RCC 7860 (cell line): ENCODE results near the gene INSIG1.

Experiments
- DNase-seq: peaks from one replicate; pipeline ENCODE4 v3.0.0-alpha.2; 2015; ENCODE audit warnings: low spot score
- FAIRE-seq: peaks from 2 replicates; lab custom pipeline; 2012; peaks lifted over from hg19 to GRCh38; lab: Jason Lieb, UNC

Gene INSIG1

DNA sequence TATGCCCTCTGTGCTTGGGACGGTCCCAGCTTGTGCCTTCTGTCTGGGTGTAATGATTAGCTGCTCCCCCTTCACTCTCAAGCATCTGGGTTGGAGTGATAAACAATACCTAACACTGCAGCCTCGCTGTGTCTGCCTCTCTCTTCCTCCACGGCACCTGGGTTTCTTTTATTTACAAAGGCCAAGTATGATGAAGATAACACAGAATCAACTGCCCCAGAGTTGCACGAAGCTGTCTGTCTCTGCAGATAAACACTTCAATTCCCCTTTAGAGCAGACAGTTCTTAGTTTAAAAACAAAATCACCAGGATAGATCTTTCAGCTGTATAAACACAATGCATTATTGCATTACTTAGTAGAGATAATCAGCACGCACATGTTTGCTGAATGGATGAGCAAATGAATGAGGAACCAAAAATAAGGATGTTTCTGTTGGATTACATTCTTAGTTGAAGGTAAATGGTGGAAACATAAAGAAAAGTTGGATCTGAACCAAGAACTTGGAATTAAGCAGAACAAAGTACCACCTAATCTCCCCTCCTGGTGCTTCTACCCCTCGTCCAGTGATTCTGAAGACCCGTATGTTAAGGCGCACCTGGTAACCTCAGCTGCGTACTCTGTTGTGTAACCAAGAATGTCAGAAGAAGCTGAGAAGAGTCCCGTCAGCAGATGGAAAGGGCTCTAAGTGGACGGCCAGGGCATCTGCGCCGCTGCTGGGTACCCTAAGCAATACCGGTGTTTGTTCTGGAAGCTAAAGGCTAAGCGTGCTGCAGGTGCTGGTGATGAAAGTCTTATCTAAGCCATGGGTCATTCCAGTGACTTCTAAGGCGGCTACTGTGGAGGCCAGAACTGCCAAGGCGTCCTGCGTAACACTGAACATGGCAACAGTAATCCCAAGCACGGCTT lies 26.6 kb downstream of the INSIG1 start:
- FAIRE-seq (no peak), DNase-seq (no peak)

GRCh38 chr7:155324918-155325235 lies 27.2 kb downstream of the INSIG1 start:
- no peak for FAIRE-seq

DNA sequence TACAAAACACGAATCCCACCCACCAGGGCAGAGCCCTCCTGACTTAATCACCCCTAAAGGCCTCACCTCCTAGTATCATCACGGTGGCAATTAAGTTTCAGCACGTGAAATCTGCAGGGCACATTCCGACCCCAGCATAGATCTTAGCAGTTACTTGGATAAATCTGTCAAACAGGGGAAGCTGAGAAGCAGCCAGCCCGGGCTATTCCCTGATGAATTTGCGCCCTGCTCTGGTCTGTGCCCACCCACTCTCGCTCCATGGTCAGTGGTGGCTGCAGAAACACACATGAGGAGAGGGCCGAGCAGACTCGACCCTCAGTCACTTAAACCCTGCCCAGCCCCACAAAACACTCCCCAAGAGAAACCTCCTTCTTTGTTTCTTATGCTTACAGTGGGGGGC lies 28.7 kb downstream of the INSIG1 start:
- FAIRE-seq, result no peak
- DNase-seq, result no peak

More at GRCh38 chr7:155324918-155325235, 27.2 kb downstream of the INSIG1 start:
- DNase-seq, result no peak

- FAIRE-seq, result no peak
Measured at GRCh38 chr7:155327590-155328320, 30.1 kb downstream of the INSIG1 start.

GRCh38 chr7:155329225-155329624 lies 31.5 kb downstream of the INSIG1 start:
- DNase-seq (no peak), FAIRE-seq (no peak)

More at GRCh38 chr7:155327590-155328320, 30.1 kb downstream of the INSIG1 start:
- DNase-seq, result no peak

DNA sequence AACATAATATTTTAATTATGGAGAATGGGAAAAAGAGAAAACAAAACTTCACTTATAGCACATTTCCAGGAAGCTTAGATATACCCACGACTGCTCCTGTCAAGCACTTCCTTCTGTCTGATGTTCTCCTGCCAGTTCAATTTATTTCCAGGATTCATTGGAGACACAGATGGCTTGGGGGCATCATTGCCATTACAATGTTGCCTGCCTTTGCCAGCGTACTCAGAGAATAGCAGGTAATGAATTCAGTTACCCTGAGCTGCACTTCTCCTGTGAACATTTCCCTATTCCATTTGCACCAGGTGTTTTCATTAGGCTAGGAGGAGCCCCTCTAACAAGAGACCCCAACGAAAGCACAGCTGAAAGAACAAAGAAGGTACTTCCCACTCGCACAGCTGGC lies 33.7 kb downstream of the INSIG1 start:
- DNase-seq (no peak), FAIRE-seq (no peak)

GRCh38 chr7:155333346-155334234 lies 35.9 kb downstream of the INSIG1 start:
- no peak for FAIRE-seq
- no peak for DNase-seq

DNA sequence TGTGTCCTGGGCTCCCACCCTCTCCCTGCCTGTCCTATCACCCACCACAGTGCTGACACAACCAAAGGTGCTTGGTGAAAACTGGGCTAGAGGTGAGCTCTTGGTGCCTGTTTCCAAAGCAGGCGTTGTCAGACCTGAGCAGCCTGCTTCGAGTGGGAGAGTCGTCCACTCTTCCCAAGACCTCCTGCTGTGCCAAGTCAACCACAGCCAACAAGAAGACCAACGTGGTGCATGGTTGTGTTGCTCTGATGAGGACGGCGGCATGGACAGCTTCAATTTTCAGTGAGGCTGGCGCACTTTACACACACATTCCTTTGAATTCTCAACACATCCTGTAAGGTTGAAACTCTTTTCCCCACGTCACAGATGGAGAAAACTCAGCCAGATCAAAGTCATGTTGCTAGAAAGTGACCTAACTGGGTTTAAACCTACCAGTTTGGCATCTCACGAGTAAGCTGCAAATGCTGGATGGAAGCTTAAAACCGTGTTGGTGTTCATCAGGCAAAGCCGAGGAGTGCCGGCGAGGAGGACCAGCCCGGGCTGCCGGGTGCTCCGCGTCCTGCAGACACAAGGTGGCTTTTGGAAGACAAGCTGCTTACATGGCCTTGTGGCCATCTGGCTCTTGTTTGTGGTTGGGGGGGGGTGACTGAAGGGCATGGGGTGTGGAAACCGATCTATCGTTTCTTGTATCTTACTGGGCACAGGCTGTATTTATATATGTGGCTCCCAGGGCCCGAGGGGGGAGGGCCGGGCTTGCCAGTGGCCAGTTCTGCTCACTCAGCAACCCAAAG lies 39.3 kb downstream of the INSIG1 start:
- no peak for FAIRE-seq
- no peak for DNase-seq

DNA sequence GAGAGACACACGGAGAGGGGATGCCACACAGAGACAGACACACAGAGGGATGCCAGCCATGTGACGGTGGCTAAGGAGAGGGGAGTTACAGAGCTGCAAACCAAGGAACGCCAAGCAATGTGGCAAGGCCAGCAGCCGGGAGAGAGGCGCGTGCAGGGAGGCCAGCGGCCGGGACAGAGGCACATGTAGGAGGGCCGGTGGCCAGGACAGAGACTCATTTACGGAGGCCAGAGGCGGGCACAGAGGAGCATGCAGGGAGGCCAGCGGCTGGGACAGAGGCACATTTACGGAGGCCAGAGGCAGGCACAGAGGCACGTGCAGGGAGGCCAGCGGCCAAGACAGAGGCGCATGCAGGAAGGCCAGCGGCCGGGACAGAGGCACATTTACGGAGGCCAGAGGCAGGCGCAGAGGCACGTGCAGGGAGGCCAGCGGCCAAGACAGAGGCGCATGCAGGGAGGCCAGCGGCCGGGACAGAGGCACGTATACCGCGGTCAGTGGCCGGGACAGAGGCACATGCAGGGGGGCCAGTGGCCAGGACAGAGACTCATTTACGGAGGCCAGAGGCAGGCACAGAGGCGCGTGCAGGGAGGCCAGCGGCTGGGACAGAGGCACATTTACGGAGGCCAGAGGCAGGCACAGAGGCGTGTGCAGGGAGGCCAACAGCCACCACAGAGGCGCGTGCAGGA lies 40.4 kb downstream of the INSIG1 start:
- FAIRE-seq, result no peak
- DNase-seq, result no peak

DNA sequence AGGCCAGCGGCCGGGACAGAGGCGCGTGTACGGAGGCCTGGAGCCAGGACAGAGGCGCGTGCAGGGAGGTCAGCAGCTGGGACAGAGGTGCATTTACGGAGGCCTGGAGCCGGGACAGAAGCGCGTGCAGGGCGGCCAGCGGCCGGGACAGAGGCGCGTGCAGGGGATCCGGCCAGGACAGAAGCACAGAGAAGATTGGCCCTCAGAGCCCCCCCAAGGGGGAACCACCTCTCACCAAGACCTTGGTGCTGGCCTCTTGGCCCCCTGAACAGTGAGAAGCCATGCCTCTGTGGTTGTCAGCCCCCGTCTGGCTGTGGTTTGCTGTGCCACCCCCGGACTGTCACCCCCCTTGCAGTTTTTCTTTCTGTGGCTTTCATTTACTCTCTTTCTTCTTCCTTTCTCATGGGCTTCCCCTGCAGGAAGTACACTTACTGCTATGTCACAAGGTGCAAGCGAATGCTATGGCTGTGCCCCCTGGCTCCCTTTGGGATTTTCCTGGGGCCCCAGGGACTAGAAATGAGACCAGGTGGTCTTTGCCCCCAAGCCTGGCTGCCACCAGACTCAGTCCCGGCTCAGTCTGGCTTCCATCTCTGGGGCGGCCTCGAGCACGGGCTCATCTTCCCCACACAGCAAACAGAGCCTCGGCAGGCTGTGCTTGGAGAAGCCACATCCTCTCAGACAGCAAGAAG lies 41.1 kb downstream of the INSIG1 start:
- DNase-seq (no peak), FAIRE-seq (no peak)

DNA sequence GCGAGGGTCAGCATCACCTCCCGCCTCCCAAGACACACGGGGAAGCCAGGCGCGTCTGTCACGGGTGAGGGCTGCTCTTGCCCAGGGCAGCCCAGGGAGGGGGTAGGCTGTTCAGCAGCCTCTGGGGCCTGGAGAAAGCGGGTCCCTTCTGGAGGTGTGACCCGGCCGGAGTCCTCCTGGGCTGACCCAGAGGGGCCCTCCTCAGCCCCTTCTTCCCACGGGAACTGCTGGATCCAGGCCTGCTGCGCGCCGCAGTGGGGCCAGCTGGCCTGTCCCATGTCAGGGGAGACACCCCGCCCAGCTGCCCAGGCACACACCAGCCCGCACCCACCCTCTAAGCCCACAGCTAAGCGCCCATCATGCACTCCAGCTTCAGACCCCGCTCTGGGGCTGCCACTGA lies 41.8 kb downstream of the INSIG1 start:
- DNase-seq (no peak), FAIRE-seq (no peak)

DNA sequence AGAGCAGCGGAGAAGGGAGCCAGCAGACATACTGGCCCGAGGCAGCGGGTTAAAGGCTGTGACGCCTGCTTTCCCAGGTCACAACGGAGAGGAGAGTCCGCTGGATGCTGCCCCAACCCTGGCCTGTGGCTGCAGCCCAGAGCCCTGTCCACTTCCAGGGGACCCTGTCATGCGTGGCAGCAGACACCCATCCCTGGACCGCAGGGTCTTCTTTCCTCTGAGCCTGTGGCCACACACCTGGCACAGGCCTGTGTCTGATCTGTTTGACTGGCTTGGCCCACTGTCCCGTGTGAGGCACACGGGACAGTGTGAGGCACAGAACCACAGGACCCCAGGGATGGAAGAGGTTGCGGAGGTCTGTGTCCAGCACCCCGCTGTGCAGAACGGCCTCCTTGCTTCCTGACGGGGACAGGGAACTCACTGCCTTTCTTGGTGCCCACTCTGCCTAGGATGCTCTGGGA lies 42.4 kb downstream of the INSIG1 start:
- DNase-seq (no peak), FAIRE-seq (no peak)

- DNase-seq (no peak), FAIRE-seq (no peak)
Measured at GRCh38 chr7:155340721-155341120, 43.0 kb downstream of the INSIG1 start.

DNA sequence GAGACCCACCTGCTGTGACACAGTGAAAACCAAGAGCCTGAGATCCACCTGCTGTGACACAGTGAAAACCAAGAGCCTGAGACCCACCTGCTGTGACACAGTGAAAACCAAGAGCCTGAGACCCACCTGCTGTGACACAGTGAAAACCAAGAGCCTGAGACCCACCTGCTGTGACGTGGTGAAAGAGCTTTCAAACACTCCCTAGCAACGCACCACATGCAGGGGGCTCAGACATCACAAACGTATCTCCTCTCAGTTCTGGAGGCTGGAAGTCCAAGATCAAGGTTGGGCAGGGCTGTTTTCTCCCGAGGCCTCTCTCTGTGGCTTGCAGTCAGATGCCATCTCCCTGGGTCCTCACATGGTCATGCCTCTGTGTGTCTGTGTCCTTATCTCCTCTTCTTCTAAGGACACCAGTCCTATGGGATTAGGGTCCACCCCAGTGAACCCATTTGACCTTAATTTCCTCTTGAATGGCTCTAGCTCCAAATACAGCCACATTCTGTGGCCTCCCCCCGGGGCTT lies 43.8 kb downstream of the INSIG1 start:
- DNase-seq (no peak), FAIRE-seq (no peak)

- FAIRE-seq (no peak), DNase-seq (no peak)
Measured at GRCh38 chr7:155342313-155342712, 44.6 kb downstream of the INSIG1 start.

DNA sequence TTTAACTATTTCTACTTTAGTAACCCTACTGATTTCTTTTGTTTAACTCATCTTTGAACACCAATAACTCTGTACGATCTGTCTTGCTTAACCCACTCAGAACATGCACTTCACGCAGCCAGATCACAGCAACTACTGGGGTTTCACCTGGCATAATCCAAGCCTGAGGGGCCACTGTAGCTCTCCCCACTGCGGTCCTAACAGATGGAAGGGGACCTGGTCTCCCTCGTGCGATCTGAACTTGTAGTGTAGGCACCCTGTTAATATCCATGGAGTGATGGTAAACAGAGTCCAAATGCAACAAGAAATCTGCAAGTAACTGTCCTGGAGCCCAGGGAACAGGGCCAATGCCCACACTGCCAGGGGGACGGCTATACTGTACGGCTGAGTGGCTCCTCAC lies 45.5 kb downstream of the INSIG1 start:
- no peak for FAIRE-seq
- DNase-seq, result no peak

DNA sequence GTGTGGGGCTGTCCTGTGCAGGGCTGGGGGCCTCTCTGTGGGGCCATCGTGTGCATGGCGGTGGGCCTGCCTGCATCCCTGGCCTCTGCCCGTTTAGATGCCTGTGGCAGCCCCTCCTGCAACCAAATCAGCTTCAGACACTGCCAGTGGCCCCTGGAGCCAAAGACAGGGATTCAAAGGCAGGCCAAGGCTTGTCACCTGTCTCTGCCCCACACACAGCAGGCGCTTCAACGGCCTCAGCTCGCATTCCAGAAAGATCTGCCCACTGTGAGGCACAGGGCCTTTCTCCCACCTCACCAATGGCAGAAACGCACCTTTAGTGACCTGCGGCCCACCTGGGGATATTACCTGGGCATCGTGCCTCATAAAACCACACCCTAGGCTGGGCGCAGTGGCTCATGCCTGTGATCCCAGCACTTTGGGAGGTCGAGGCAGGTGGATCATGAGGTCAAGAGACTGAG lies 46.0 kb downstream of the INSIG1 start:
- DNase-seq (no peak), FAIRE-seq (no peak)

GRCh38 chr7:155344270-155344617 lies 46.6 kb downstream of the INSIG1 start:
- DNase-seq, result no peak
- no peak for FAIRE-seq
